GM18511 (cell line): ENCODE results near the gene PTPRD.
"Not testable (repeated sequence)": the region's sequence is repeated elsewhere in the genome, so short reads cannot be mapped to it uniquely, and the experiment has no call there.

Source experiments
- ATAC-seq: cut with Tn5 transposase; IDR thresholded peaks from one replicate; pipeline ENCODE4 v1.9.1; 2021; ENCODE audit warnings: mild to moderate bottlenecking, moderate library complexity; ENCODE audit not compliant: unreplicated experiment

The PTPRD gene

DNA sequence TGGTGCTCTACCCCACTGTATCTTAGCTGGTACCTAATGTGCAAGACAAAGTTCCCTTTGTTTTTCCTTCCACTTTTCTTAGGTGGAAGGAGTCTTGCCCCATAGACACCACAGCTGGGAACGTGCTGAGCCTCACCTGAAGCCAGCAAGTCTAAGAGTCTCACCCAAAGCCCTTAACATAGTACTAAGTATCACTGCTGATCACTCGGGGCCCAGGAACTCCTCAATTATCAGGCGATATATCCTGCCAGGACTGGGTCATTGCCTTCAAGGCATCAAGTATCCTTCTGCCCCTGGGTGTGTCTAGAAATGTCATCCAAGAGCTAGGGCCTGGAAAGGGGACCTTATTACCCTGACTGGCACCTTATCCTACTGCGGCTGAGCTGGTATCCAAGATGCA lies 123.9 kb downstream of the PTPRD start:
- ATAC-seq = no peak

DNA sequence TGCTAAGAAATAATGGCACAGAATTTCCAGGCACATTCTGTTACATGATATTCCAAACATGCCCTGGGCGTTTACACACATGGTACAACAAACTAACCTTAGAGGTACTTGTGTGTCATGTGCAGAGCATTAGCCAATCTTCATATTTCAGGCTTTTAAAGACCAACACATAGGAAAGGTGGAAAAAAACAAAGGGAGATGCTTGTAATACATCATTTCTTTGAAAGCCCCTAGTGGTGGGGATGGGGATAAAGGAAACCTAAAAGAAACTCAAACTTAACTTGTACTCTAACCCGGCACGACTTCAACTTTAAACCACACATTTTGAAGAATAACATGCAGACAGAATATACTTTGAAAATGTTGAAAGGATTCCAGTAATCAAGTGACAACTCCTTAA lies 133.6 kb downstream of the PTPRD start:
- ATAC-seq = no peak

DNA sequence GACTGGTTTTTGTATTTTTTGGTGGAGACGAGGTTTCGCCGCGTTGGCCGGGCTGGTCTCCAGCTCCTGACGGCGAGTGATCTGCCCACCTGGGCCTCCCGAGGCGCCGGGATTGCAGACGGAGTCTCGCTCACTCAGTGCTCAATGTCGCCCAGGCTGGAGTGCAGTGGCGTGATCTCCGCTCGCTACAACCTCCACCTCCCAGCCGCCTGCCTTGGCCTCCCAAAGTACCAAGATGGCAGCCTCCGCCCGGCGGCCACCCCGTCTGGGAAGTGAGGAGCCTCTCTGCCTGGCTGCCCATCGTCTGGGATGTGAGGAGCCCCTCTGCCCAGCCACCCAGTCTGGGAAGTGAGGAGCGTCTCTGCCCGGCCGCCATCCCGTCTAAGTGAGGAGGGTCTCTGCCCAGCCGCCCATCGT lies 163.6 kb downstream of the PTPRD start:
- ATAC-seq = not testable (repeated sequence)

DNA sequence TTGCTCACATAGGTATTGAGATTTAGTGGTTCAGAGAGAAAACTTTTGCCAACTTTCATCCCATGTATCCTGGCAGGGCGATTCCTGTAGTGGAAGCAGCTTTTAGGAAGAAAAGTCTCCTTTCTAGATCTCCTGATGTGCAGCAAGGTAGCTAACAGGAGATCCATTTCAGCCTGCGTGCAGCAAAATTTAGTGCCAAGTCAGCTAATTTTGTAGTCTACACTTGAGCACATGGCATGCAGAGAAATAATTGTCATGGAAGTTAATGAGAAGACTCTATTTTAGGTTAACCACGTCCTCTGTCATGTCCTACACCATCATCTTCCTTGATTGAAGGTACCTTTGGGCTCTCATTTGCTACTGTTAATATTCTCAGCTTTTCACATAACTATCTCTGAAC lies 165.8 kb downstream of the PTPRD start:
- no peak for ATAC-seq

DNA sequence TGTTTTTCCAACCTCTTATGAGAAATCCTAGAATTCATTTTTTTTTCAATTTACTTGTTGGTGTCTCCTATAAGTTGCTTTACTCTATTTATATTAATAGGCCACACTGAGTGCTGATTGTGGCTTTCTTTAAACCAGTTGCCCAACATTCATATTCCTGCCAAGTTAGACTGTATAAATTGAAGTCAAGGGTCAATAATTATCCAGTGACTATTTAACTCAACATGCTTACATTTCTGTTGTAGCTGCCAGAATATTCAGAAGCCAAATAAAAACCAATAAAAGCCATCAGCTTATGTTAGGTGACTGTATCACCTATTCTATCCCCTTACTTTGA lies 169.0 kb downstream of the PTPRD start:
- ATAC-seq = no peak

DNA sequence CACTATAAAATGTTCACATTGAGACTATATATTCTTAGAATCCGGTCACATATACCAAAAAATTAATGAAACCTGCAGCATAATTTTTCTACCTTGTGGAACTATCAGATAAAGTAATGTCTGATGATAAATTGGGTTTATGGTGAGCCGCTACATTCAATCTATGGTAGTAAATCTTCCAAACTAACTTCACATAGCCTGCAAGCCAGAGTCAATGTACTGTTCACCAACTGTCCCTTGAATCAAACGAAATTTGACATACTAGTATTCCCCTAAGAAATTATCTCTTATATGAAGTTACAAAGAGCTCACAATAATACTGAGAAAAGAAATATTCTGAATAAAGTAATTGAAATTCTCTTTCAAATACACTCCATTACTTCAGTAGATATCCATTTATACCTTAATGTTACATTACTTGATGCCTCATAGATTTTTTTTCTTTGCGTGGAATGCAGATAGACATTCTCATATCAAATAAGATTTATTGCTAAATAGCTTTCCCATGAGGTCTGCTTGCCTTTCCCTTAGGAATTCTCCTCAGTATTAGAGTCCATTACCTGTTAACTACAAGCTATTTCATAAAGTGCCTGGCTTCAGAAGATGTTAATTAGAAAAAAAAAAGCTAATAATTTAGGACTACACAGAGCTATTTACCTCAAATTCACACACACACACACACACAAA lies 169.5 kb downstream of the PTPRD start:
- ATAC-seq = no peak

GRCh38 chr9:10438955-10439354 lies 173.8 kb downstream of the PTPRD start:
- no peak for ATAC-seq

- no peak for ATAC-seq
These were observed 176.0 kb downstream of the PTPRD start for GRCh38 chr9:10436756-10437155.

DNA sequence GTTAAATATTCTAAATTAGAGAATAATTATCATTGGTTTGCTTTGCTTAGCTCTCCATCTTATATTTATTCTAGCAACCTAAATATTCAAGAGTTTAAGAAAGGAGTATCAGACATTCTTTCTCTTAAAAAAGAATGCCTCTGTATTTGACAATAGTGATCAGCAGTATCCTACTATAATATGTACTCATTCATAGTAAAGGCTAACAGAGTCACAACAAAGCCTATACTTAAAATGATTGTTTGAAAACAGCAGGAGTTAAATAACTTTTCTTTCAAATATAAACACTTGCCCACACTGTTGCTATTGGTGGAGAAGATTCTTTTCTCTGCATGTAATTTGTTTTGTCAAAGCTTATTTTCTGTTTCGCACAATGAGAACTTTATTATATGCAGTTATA lies 178.4 kb downstream of the PTPRD start:
- ATAC-seq = no peak

DNA sequence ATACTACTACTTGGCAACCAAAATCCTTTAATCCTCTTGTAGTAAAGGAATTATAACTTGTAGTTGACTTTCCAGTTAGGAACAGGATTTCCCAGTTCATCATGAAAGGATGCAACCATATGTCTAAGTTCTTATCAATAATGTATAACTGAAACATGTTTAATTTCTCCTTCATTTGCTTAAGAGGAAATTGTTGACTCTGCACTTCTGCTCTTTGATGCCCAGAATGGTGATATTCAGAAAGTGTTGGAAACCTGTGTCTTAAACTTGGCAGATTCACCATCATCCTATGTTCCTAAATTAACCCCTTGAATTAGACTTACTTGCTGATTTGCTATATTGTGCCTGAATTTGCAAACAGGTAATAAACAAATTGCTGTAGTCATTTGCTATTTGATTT lies 201.5 kb downstream of the PTPRD start:
- no peak for ATAC-seq

DNA sequence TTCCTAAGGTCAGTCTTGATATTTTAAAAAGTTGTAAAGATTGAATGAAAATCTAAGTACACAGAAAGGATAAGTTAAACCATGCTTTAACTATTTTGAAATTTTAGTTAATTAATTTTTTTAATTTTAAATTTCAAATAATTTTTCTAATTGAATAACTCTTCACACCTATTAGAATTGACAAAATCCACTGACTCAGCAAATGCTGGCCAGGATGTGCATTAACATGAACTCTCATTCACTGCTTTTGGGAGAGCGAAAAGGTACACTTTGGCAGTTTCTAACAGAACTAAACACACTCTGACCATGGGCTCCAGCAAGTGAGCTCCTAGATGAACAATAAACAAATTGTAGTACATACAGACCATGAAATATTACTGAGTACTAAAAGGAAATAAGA lies 209.5 kb downstream of the PTPRD start:
- no peak for ATAC-seq

- ATAC-seq = no peak
These were observed 216.2 kb downstream of the PTPRD start for GRCh38 chr9:10396615-10397014.

- no peak for ATAC-seq
These were observed 225.5 kb downstream of the PTPRD start for GRCh38 chr9:10387282-10387681.

GRCh38 chr9:10371824-10372223 lies 241.0 kb downstream of the PTPRD start:
- ATAC-seq = no peak

DNA sequence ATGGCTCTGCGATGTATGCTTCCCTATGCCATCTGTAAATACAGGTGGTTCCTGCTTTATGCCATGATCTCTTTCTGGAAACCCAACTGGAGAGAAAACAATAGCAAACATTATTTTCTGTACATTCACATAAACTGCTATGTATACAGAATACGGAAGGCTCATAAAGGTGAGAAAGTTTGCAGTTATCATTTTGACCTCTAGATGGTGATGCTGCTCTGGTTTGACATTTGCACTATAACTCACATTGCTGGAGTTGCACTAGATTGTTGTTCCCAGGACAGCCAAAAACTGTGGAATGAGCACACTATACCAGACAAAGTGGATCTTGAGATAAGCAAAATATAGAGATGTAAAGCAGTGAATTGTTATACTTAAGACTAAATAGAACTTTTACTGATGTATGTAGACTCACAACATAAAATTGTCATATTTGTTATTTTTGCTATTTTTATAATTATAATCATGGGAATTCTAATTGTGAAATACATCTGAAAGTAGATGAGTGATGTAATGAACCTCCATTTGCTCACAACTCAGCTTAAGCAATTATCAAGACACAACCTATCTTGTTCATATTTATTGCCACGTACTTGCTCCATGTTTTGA lies 246.5 kb downstream of the PTPRD start:
- ATAC-seq = peak; percentile 81

DNA sequence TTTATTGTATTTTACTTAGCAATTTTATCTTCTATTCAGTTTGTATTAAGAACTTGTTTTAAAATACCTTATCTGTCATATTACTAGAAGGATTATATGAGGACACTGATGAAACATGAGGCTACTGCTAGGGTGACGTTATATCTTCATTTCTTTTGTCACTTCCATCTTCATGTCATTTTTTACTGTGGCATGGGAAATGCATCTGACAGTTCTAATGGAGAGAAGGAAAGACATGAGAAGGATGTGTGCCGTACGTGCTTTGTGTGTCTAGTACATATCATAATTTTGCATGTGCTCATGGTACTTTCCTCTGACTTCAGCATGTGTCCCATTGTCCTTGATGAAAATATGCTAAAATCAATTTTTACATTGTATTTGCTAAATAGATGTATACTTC lies 258.2 kb downstream of the PTPRD start:
- ATAC-seq = no peak

DNA sequence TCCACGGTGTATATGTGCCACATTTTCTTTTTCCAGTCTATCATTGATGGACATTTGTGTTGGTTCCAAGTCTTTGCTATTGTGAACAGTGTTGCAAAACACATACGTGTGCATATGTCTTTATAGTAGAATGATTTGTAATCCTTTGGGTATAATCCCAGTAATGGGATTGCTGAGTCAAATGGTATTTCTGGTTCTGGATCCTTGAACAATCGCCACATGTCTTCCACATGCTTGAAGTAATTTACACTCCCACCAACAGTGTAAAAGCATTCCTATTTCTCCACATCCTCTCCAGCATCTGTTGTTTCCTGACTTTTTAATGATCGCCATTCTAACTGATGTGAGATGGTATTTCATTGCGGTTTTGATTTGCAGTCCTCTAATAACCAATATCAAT lies 267.2 kb downstream of the PTPRD start:
- ATAC-seq = not testable (repeated sequence)

DNA sequence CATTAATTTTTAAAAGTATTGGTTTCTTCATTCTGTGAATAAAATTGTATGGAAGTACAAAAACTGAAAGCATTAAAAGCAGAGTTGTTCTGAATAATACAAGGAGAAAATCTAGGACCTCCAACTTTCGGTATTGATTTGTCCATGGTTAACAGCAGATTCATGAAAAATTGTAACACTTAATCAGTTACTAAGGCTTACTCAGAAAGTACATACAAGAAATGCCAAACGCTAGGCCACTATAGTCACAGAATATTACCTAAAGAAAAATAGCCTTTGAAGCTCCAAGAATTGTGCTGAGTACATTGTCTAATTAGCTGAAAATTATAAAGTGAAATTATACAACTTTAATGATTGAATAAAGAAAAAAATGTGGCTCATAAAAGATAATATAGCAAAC lies 271.7 kb downstream of the PTPRD start:
- no peak for ATAC-seq

DNA sequence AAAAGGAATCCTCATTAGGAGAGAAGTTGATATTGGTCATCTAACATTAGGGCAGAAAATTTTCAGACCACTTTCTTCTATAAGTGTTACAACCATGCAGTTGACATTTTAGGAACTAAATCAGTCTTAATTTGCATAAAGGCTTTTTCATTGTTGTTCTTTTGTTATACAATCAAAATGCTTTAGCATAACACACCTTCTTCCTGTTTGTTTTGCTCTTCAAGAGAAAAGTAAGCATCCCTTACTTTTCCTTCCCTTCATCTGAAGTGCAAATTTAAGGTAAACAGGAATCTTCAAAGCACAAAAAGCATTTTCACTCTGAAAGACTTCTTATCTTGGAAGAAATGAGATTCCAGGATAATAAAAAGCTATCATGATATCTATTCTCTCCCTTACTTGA lies 273.6 kb downstream of the PTPRD start:
- no peak for ATAC-seq

DNA sequence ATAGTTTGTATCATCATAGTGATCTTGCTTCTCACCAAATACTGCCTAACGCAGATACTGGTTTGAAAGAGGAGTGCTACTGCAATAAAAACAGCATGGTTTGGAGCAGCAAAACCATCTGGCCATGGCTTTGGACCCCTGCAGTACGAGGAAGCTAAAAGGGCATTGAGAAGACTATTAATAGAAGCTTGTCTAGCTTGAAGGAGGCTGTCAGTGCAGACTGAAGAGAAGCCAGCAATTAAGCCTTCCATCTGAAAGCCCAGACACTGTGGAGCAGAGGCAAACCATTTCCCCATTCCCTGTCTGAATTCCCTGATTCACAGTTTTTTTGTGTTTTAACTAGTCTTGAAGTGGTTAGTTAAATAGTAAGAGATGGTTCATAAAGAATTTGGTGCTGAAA lies 281.6 kb downstream of the PTPRD start:
- ATAC-seq = no peak

GRCh38 chr9:10282084-10282483 lies 330.7 kb downstream of the PTPRD start:
- no peak for ATAC-seq

GRCh38 chr9:10274988-10275387 lies 337.8 kb downstream of the PTPRD start:
- no peak for ATAC-seq

- ATAC-seq = no peak
These were observed 338.6 kb downstream of the PTPRD start for GRCh38 chr9:10274175-10274574.
